Hepatic stellate cell (primary cell): ENCODE data around the gene RFNG.

Experiments
- DNase-seq: peaks from one replicate; pipeline ENCODE4 v3.0.0; 2011; ENCODE audit warnings: low spot score

RFNG gene

GRCh38 chr17:82013772-82014321 lies 37.8 kb downstream of the RFNG start:
- DNase-seq: no peak

GRCh38 chr17:82013341-82013740 lies 38.3 kb downstream of the RFNG start:
- no peak for DNase-seq

GRCh38 chr17:82012640-82013295 lies 38.8 kb downstream of the RFNG start:
- no peak for DNase-seq

- no peak for DNase-seq
Observed at GRCh38 chr17:82012261-82012639, 39.4 kb downstream of the RFNG start.

GRCh38 chr17:82011617-82012187 lies 39.9 kb downstream of the RFNG start:
- no peak for DNase-seq

GRCh38 chr17:82010575-82011525 lies 40.8 kb downstream of the RFNG start:
- DNase-seq: no peak

- no peak for DNase-seq
Observed at GRCh38 chr17:82009413-82009812, 42.2 kb downstream of the RFNG start.

- no peak for DNase-seq
Observed at GRCh38 chr17:82008941-82009405, 42.6 kb downstream of the RFNG start.

- no peak for DNase-seq
Observed at GRCh38 chr17:82008258-82008940, 43.2 kb downstream of the RFNG start.

DNA sequence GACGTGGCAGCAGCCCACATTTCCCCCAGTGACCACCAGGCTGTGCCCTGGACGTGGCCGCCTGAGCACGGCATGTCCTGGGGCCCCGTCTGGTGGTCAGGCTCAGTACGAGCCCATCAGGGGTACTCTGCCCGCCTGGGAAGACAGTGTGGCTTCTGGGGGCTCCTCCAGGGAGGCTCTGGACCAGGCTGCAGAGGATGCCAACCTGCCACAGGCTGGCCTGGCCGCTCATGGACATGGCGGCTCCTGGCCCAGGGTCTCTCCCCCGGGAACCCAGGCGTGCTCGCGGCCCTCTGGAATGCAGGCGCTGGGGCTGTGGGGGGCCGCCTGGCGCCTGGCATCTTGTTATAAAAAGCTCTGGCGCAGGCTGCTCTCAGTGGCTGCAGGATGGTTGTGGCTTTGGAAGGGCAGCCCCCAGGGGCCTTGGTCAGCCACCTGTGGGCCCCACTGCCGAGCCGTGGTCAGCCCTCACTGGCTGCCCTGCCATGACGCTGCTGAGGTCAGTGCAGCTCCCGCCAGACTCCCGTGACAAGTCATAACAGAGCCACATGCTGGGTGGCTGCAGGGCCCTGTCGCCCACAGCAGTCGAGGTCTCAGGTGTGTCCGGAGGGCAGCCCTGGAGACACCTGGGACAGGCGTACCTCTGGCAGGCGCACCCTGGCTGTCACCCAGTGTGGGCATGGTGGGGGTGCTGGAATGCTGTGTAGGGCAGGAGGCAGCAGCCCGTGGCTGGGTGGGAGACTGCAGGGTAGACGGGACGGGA lies 43.9 kb downstream of the RFNG start:
- DNase-seq: no peak

DNA sequence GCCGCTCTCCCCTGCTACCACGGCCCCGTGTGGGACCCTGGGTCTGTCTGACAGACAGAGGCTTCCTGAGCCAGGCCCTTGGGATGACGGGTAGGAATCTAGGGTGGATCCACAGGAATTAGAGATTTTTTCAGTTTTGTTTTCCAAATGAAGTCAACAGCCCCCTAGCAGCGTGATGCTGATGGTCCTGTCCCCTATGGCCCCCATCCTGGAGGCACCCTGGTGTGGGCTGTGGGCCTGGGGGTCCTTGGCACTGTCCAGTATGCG lies 44.5 kb downstream of the RFNG start:
- no peak for DNase-seq

- DNase-seq: no peak
Observed at GRCh38 chr17:82006468-82007227, 45.0 kb downstream of the RFNG start.

GRCh38 chr17:82005701-82006348 lies 45.8 kb downstream of the RFNG start:
- DNase-seq: no peak

DNA sequence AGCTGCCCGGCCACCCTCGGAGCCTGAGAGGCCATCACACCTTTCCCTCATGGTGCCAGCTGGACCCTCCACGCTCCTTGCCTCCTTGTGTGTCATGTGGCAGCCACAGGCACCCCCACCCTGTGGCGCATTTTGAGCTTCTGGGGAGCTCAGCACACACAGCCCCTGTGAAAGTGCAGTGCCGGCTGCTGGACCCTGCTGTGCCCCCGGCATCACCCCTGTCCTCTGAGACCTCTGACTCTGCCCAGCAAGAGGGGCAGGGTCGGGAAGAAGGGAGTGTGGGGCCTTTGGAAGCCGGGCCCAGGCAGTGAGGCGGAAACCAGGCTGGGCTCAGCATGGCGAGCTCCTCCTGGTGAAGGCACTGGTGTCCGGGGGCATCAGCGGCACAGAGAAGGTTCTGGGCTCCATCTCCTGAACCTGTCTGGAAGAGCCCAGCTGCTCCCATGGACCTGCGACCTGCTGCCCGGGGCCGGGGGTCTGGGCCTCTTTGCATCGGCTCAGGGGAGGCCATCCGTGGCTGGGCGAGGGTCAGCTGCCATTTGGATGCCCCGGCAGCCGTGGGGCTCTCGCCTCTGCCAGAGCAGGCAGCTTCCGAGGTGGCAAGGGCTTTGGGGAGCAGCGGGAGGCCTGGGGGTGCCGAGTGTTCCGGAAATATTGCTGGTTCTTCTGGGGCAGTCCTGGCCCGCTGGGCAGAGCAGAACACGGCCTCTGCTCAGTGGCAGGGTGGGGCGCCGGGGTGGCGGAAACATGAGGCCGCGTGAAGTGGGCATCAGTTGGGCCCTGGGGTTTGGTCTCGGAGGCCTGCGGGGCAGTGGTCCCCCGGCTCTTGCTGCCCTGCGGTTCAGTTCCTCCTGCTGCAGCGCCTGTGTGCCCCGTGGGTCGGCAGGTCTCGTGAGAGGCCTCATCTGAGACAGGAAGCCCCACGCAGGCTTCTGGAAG lies 46.8 kb downstream of the RFNG start:
- DNase-seq: no peak

GRCh38 chr17:82003411-82004381 lies 47.9 kb downstream of the RFNG start:
- peak; percentile 98 for DNase-seq

- no peak for DNase-seq
Observed at GRCh38 chr17:82001571-82002056, 50.0 kb downstream of the RFNG start.

DNA sequence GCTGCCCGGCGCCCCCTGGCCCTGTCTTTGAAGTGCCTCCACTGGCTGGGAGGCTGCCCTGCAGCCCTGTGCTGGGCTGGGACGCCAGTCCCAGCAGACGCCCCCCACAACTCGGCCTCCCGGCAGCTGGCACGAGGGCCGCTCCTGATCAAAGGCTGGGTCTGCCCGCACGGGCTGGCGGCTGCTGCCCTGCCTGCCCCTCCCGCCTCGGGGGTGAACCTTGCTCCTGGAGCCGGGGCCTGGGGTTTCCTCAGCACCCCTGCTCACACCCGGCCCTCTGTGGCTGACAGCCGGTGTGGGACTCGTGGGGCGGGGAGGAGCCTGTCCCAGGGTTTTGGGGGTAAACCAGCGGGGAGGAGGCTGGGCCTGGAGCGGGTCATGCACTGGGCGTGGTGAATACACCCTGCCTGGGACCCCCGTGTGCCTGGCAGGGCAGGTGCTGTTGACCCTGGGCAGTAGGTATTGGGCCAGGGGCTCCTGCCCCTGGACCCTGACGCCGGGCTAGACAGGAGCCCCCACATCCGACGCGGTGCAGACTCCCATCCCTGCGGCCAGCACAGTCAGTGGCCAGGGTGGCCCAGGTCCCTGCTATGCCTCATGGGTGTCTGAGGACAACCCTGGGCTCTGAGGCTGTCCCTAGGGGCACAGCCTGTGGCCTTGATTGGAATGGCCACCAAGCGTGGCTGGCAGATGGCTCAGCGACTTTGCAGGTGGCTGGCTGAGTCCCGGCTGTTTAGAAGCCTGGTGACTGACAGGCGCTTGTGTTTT lies 50.6 kb downstream of the RFNG start:
- no peak for DNase-seq
